ENCODE results near the gene PCSK2. TPM values are rescaled to one million over a fixed set of nuclear protein-coding genes. Genes with fewer than 3 reads are reported as not detected.
"Not testable (repeated sequence)": the region's sequence is repeated elsewhere in the genome, so short reads cannot be mapped to it uniquely, and the experiment has no call there.

Gene PCSK2
- polyA plus RNA-seq (ENCODE audit: insufficient read length), result 0.20 TPM

- DNase-seq (ENCODE audit: low read depth), result peak; percentile 19
Measured at GRCh38 chr20:17226410-17227218, at the start of gene PCSK2. TSS of gene PCSK2 (plus strand) at chr20:17227040. CDS start at chr20:17227306, 266 bp downstream.

DNA sequence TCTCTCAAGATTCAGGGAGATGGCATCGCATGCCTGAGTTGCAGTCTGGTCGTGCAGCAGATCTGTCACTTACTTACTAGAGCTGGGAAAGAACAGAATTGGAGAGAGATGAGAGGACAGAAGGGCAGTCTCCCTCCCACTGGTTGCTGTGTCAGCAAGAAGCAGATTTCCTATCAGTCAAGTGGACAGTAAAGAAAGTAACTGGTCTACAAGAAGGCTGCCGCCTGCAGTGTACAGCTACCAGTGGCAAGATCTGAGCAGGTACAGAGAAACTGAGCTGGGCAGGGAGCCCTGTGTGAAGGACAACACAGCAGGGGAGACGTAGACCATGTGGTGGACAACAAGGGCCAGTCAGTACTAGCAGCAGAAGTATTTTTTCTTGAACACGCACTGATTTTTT lies 49.5 kb upstream of the PCSK2 start:
- DNase-seq (ENCODE audit: low read depth), result no peak

DNA sequence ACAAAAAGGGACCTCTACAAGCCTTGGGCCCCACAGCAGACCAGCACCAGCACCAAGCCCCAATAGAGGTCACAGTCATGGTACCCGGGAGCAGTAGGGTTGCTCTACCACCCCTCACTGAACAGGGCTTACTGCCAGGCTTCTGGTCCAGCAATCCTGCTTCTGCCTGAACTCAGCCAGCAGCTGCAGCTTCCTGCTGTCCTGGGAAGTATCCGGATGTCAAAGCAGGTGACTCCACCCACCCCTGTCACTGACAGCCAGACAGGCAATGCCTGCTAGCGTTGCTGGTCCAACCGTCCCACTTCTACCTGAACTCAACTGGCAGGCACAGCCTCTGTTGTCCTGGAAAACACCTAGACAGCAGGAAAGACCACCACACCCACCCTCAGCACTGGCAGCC lies 47.0 kb upstream of the PCSK2 start:
- no peak for DNase-seq (ENCODE audit: low read depth)

DNA sequence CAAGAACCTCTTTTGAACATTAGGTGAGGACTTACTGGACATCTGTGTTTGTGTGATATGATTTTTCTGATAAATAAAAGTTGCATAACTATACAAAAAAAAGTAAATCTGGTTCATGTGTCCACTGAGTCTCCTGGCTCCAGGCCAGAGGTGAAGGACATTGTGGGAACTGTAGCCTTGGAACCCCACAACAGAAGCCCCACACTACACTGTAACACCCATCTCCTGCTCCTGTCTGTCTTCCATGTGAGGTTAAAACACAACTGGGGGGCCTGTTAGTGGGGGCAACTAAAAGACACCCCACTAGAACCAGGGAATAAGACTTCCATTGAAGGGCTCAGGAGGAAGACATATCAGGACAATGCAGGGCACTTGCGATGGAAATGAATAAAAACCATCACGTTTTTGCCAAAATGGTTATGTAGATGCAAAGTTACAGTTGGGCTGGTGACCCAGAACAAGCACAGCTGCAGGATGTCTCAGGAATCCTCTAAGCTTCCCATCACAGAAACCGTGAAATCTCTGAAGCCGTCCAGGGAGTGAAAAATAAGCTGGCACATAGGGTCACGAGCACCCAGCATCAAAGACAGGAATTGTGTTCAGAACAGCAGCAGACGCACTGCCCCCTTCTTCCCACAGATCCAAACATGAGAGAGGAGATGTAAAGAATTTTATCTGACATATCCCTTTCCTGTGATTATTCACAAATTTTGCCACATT lies 36.7 kb upstream of the PCSK2 start:
- no peak for DNase-seq (ENCODE audit: low read depth)

DNA sequence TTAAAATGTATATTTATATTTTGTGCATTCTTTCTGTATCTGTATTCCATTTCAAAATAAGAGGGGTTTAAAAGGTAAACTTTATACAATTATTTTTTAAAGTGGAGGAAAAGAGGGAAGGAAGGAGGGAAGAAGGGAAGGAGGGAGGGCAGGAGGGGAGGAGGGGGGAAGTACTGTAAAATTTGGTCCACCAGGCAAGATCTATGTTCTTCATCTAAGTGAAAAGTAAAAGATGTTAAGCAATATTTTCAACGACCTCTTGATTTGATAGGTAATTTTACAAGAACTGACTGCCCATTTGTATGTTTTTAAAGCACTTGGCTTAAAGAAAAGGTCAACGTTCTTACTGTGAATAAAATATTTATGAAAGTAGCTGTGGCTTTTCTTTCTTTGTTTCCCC lies 29.8 kb upstream of the PCSK2 start:
- no peak for DNase-seq (ENCODE audit: low read depth)

GRCh38 chr20:17202030-17202429 lies 24.8 kb upstream of the PCSK2 start:
- no peak for DNase-seq (ENCODE audit: low read depth)

DNA sequence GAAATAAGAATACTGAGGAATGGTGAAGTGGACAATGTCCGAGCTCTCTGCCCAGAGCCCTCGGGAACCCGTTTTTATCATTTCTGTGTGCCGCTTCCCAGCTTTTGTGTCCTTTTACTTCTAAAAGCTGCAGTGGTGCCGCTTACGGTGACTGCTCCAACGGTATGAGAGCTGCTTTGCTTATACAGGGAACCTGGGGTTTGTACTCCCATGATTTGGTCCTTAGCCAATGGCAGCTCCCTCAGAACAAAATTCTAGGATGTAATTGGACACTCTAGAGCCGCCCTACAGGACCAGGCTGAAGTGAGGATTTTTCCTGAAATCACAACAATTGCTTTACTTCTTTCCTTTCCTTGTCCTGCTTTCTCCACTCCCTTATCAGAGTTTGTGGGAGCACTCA lies 24.2 kb upstream of the PCSK2 start:
- no peak for DNase-seq (ENCODE audit: low read depth)

GRCh38 chr20:17205084-17205813 lies 21.6 kb upstream of the PCSK2 start:
- no peak for DNase-seq (ENCODE audit: low read depth)

DNA sequence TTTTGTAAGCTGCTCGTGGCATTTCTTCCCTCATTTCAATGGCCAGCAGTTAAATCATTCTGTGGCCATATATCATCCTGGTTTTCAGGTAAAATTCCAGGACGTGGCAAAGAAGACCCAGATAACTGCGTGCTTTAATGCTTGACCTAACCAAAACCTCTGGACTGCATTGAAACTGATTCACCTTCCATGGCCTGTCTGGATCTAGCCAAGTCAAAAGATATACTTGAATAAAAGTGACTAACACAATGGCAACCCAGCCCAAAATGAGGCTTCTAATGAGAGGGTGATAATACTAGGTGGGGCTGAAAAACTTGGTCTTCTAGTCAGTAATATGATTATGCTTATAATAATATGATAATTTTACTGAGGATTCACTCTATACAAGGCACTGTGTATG lies 16.5 kb upstream of the PCSK2 start:
- DNase-seq (ENCODE audit: low read depth), result no peak

- DNase-seq (ENCODE audit: low read depth), result no peak
Measured at GRCh38 chr20:17210983-17211382, 15.9 kb upstream of the PCSK2 start.

DNA sequence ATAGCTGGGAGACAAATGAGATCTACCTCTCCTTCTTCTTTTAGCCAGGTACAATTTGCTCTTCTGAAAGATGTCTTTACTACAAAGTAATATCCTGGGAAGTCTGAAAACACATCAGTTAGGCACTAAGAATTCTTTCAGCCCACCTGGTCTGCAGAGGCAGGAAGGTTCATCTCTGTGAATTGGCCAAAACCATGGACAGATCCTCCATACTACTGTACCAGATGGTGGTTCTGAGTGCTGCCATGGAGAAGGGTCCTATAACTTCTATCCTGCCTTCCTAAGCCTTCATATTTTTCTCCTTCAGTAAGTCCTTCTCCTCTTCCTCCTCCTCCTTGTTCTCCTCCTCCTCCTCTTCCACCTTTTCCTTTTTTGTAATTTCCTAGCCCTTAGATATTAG lies 11.7 kb upstream of the PCSK2 start:
- no peak for DNase-seq (ENCODE audit: low read depth)

DNA sequence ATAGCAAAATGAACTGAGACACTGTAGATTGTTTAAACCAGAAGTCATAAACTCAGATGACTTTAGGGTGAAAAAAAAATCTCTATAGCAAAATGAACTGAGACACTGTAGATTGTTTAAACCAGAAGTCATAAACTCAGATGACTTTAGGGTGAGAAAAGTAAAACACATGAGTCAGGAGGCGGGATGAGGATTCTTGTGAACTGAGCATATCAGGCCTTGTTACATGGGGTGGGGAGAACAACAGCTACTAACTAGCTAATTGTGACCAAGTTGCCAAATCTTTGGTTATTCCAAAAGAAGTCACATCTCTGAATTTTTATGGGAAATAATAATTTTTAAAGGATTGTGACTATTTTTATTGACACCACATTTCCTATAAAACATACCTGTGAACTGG lies 7.0 kb upstream of the PCSK2 start:
- DNase-seq (ENCODE audit: low read depth), result not testable (repeated sequence)

GRCh38 chr20:17223553-17223952 lies 3.3 kb upstream of the PCSK2 start:
- DNase-seq (ENCODE audit: low read depth), result no peak

DNA sequence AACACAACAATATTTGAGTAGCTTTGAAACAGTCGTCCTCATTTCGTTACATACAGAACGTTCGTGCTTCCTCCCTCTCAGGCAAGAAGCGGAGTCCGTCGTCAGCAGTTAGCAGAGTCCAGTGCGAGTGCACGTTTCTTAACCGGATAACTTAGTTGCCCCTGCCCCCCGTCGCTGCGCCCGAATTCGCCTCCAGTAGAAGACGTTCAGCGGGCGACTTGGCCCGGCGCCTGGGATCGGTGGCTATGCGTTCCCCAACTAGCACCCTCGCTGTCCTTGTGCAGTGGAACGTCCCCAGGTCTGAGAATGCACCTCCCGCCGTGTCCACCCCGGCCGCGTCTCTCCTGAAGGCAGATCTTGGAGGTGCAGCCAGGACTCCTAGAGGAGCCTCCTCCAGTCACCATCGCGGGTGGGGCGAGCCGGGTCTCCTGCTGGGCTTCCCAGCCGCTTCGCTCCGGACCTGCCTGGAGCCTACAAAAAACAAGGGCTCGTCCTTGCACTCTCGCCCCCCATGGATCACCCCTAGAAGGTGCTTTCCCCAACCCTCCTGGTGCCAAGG lies 910 bp upstream of the PCSK2 start:
- DNase-seq (ENCODE audit: low read depth), result no peak

GRCh38 chr20:17227219-17227575 lies 357 bp downstream of the PCSK2 start:
- DNase-seq (ENCODE audit: low read depth), result no peak

GRCh38 chr20:17227669-17228623 lies 1.1 kb downstream of the PCSK2 start:
- DNase-seq (ENCODE audit: low read depth), result no peak

DNA sequence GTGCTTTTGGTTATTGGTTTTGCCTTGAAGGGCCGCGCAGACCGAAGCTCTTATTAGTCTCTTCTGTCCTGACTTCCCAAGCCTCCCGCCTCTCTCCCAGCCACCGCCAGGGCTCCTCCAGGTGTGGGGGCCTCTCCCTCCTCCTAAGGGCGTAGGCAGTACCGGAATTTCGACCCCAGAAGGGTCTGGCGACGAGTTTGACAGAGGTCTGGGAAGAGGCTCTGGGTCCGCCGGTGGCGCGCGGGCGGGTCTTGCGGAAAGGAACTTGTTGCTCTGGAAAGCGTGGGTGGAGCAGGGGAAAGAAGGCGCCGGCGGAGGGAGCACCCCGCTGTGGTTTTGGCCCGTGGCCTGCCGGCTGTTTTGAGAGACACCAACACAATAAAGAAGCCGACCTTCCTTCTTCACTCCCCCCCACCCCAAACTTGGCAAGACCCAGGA lies 1.8 kb downstream of the PCSK2 start:
- no peak for DNase-seq (ENCODE audit: low read depth)

GRCh38 chr20:17229256-17229655 lies 2.4 kb downstream of the PCSK2 start:
- DNase-seq (ENCODE audit: low read depth), result no peak

DNA sequence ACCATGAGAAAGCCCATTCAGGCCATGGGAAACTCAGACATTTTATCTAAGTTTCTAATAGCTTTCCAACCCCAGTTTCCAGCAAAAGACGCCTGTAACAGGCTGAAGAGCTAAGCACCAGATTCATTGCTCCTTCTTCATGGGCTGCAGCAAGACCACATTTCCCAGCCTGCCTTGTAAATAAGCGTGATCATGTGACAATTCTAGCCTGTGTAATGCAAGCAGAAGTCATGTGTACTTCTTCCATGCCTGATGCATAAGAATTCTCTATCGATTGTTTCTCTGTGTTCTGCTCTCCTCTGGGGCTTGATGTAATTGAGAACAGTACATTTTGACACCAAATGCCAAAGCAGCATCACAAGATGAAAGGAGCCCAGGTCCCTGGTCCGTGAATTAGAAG lies 6.8 kb downstream of the PCSK2 start:
- no peak for DNase-seq (ENCODE audit: low read depth)

DNA sequence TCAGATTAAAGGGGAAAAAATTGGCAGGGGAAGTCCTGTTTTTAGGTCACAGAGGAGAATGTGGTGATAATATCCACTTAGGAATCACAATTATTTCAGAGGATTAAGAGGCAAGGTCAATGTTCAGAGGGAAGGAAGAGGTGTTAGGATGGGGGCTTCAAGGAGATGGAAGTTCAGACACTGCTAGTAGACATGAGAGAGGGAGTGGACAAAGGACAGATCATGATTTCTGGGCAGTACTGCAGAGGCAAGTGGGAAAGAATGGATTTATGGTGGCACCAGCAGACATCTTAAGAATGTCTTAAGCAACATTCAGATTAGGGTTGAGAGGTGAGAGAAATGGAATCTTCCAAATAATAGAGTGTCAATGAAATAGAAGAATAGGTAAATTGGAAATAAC lies 9.9 kb downstream of the PCSK2 start:
- DNase-seq (ENCODE audit: low read depth), result no peak

DNA sequence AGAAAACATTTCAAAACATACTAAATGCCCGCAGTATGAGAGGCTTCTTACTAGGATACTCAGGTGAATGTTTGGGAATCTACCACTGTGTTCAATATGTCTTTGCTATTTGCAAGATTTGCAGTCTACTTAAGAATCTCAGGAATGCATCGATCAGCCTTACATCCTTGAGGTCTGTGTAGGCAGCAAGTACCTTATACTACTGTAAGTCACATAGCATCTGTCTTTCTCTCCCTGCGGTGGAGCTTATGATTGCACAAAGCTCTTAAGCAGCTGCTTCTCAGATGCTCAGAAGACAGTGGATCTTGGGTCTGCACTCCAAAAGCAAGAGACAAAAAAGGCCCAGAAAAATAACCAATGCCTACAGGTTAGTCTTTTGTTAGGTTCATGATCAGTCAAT lies 21.4 kb downstream of the PCSK2 start:
- DNase-seq (ENCODE audit: low read depth), result no peak

Data from forelimb muscle (tissue), 1 donor.